GM21360 (cell line): ENCODE measurements around the gene PLXNA4.

Experiments
- ATAC-seq: cut with Tn5 transposase; IDR thresholded peaks from one replicate; pipeline ENCODE4 v1.9.1; 2021; ENCODE audit warnings: mild to moderate bottlenecking, moderate library complexity; ENCODE audit not compliant: unreplicated experiment

The PLXNA4 gene

GRCh38 chr7:132161976-132162375, 414.3 kb downstream of the PLXNA4 start:
- ATAC-seq, result no peak

GRCh38 chr7:132161533-132161915, 414.7 kb downstream of the PLXNA4 start:
- no peak for ATAC-seq

GRCh38 chr7:132160611-132161532, 415.4 kb downstream of the PLXNA4 start:
- ATAC-seq, result no peak

GRCh38 chr7:132158841-132159240, 417.4 kb downstream of the PLXNA4 start:
- no peak for ATAC-seq

- ATAC-seq, result no peak
These were observed 418.1 kb downstream of the PLXNA4 start for GRCh38 chr7:132158166-132158565.

- no peak for ATAC-seq
These were observed 420.6 kb downstream of the PLXNA4 start for GRCh38 chr7:132155715-132156114.

GRCh38 chr7:132154695-132155471, 421.4 kb downstream of the PLXNA4 start:
- no peak for ATAC-seq

- no peak for ATAC-seq
These were observed 422.0 kb downstream of the PLXNA4 start for GRCh38 chr7:132154248-132154647.

GRCh38 chr7:132152131-132152889, 424.0 kb downstream of the PLXNA4 start:
- no peak for ATAC-seq

GRCh38 chr7:132150711-132151110, 425.6 kb downstream of the PLXNA4 start:
- no peak for ATAC-seq

- ATAC-seq, result no peak
These were observed 426.6 kb downstream of the PLXNA4 start for GRCh38 chr7:132149436-132150304.

- ATAC-seq, result no peak
These were observed 427.4 kb downstream of the PLXNA4 start for GRCh38 chr7:132148876-132149275.

GRCh38 chr7:132145466-132145865, 430.8 kb downstream of the PLXNA4 start:
- ATAC-seq, result no peak

- ATAC-seq, result no peak
These were observed 431.2 kb downstream of the PLXNA4 start for GRCh38 chr7:132145063-132145462.

GRCh38 chr7:132142006-132142405, 434.3 kb downstream of the PLXNA4 start:
- ATAC-seq, result no peak

- ATAC-seq, result no peak
These were observed 435.2 kb downstream of the PLXNA4 start for GRCh38 chr7:132141109-132141508.

GRCh38 chr7:132140341-132140740, 435.9 kb downstream of the PLXNA4 start:
- ATAC-seq, result no peak

GRCh38 chr7:132138817-132139216, 437.5 kb downstream of the PLXNA4 start:
- ATAC-seq, result no peak

GRCh38 chr7:132137681-132138080, 438.6 kb downstream of the PLXNA4 start:
- ATAC-seq, result no peak

- ATAC-seq, result no peak
These were observed 440.4 kb downstream of the PLXNA4 start for GRCh38 chr7:132135746-132136385.
